Measurements from ENCODE around the gene TMEM256. TPM values are rescaled to one million over a fixed set of nuclear protein-coding genes. Genes with fewer than 3 reads are reported as not detected.

The TMEM256 gene
- total and polyA plus RNA-seq, 2 donors (not counting 3 experiments of a cell fraction or from before 2014, with no cell fraction given) = 67.4 to 148 TPM

DNA sequence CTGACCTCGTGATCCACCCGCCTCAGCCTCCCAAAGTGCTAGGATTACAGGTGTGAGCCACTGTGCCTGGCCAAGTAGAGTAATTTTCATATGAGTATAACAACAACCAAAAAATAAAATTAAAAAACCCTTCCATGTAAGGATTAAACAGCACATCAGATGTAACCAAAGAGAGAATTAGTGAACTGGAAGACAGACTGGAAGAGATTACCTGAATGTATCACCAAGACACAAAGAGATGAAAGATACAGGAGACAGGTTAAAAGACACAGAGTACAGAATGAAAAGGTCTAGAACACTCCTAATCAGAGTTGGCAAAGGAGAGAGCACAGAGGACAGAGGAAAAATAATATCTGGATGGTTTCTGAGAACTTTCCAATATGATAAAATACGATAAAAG, 24.8 kb downstream of the TMEM256 start:
- no peak for FAIRE-seq
- Histone ChIP-seq H3K4me3 (replicated peaks in 1 of 3; ENCODE audit: insufficient read depth in 1 of 3, low read depth in 1 of 3, low read length in 3 of 3) (no peak overlapping the region), H3K4me2 (ENCODE audit: insufficient read depth, low read length) (no peak overlapping the region), H3K9me3 (replicated peaks; ENCODE audit: control insufficient read depth, insufficient read depth, low read length) (no peaks in the 10 kb centered on the region), H3K9ac (replicated peaks; ENCODE audit: extremely low read depth, insufficient read depth, low read length) (no peak overlapping the region), H3K4me1 (ENCODE audit: control insufficient read depth, extremely low read depth, insufficient read depth, low read length) (no peaks in the 10 kb centered on the region), H3K27me3 (ENCODE audit: control insufficient read depth in 2 of 2, insufficient read depth in 2 of 2, low read length in 2 of 2) (peaks cover 25 to 33% of the 10 kb centered on the region in 2 experiments), H2AFZ (ENCODE audit: low read depth, low read length) (no peak overlapping the region), H4K20me1 (replicated peaks; ENCODE audit: control insufficient read depth, extremely low read depth, insufficient read depth, low read length) (no peaks in the 10 kb centered on the region), H3K79me2 (ENCODE audit: control insufficient read depth, insufficient read depth, low read length) (no peaks in the 10 kb centered on the region), H3K9me1 (replicated peaks; ENCODE audit: control insufficient read depth, extremely low read depth, insufficient read depth, low read length) (no peaks in the 10 kb centered on the region), H3K27ac (ENCODE audit: insufficient read depth, low read depth, low read length) (no peak overlapping the region), H3K36me3 (ENCODE audit: control insufficient read depth in 2 of 2, extremely low read depth in 1 of 2, insufficient read depth in 2 of 2, low read length in 2 of 2) (no peaks in the 10 kb centered on the region)
- no peak for DNase-seq (ENCODE audit: low read depth, low spot score)
- dilution Hi-C loops (cut with MboI; ENCODE audit: extremely low pct_ligation_motif_present, low sequenced_read_pairs) = no loop called here
- no TSS peak for BruUV-seq (replicated peaks)
- TF ChIP-seq MAX (IDR thresholded peaks at IDR 0.05; ENCODE audit: insufficient read depth, insufficient read length) = no peak
- TF ChIP-seq MYC (IDR thresholded peaks at IDR 0.05; ENCODE audit: low read depth, low read length) = no peak
- TF ChIP-seq FOS (IDR thresholded peaks at IDR 0.05; ENCODE audit: borderline replicate concordance, insufficient read depth, low read length) = no peak
- no peak for TF ChIP-seq EZH2 (IDR thresholded peaks at IDR 0.05; ENCODE audit: borderline replicate concordance, low read depth, low read length, severe bottlenecking)
- no peak for TF ChIP-seq POLR2A (IDR thresholded peaks at IDR 0.05; ENCODE audit: low read depth, low read length)
- TF ChIP-seq JUN (IDR thresholded peaks at IDR 0.05; ENCODE audit: borderline replicate concordance, insufficient read depth, insufficient read length, low read depth) = no peak
- TF ChIP-seq CTCF (IDR thresholded peaks at IDR 0.05; ENCODE audit: extremely low read depth in 1 of 2, insufficient read depth in 1 of 2, low read depth in 1 of 2, low read length in 2 of 2) = no peak
- CTCF ChIA-PET = no interaction called here
- intact Hi-C loops (cut with micrococcal nuclease) = no loop called here
- POLR2A ChIA-PET = no interaction called here

Data from endothelial cell of umbilical vein (primary cell).